ENCODE measurements around the gene AQP7.
"Not testable (repeated sequence)": the region's sequence is repeated elsewhere in the genome, so short reads cannot be mapped to it uniquely, and the experiment has no call there.

The AQP7 gene

DNA sequence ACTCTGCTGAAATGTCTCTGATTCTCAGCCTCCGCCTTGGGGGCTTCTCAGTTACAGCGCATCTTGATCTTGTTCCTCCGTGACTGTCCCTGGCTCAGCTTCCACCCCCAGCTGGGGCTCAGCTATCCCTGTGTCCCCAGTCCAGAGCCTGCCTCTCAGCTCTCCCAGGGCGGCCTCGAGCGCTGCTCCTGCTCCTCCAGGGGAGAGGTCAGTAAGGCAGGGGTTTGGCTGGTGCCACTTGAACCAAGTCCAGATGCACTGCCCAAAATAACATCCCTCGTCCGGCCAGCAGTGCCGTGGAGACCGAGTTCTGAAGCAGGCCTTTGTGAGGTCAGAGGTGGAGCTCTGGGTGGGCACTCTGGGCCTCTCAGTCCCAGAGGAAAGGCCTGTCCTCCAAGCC lies at the start of gene AQP7:
TSS of gene AQP7 (minus strand) at position 198 of the 400 bp plus-strand sequence. CDS start 1,306 bp downstream, outside the sequence.
- not testable (repeated sequence) for DNase-seq

DNA sequence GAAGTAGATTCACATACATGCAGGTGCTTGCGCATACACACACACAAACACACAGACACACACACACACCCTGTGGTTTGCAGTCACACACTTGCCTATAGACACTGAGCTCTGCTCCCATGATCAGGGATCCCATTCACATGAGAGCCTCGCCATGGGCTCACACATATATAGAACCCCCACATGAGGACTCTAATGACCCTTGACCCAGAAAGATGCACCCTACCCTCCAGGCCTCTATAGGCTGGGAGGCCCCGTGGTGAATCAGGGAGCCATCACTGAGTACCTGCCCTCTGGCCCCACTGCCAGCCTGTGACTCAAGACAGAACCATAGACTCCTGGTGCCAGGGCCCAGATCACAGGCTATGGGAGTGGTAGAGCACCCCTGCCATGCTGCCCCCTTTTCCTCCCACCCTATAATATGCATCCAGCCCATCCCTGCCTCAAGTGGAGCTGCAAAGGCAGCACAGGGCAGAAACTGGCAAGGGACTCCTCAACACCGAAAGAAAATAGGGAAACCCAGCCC lies 48.3 kb upstream of the AQP7 start:
- DNase-seq: no peak

DNA sequence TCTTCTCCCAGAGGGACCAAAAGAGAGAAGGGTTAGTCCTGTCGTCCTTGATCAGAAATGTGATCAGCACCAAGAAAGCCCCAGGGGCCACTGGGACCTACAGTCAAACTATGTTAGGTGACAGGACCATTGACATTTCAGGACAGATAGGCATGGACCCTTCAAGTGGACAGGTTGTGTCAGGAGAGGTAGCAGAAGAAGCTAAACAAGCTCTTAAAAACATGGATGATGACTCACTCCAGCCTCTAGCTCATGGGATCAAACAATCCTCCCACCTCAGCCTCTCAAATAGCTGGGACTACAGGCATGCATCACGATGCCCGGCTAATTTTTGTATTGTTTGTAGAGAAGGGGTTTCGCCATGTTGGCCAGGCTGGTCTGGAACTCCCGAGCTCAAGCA lies 47.3 kb upstream of the AQP7 start:
- no peak for DNase-seq

DNA sequence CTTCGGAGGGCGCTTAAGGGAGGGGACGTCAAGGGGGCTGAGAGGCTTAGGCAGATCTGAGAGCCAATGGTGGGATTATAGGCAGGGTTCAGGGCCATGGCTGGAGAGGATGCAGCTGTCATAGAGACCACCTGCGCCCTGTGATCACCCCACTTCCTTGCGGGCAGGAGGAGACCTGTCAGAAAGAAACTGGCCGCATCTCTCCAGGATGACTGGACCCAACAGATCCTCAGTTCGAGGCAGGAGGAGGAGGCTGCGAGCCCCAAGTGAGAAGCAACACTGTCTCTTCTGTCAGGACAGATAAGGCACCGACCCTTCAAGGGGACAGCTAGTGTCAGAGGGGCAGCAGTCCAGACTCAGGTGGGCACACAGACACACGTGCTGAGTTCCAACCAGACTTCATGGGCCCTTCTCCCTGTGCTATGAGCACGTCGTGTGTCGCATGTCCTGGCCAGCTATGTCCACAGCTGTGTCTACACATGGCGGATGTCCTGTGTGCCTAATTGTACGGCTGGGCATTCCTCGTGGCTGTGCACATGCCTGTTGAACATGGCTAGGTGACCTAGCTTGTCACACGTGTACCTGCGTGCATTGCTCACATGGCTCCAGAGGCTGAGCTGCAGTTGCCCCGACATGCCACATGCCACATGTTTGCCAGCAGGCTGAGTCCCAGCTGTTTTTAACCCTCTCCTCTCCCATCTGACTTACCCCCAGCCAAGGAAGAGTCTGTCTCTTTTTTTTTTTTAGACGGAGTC lies 45.6 kb upstream of the AQP7 start:
- DNase-seq: peak; percentile 39

DNA sequence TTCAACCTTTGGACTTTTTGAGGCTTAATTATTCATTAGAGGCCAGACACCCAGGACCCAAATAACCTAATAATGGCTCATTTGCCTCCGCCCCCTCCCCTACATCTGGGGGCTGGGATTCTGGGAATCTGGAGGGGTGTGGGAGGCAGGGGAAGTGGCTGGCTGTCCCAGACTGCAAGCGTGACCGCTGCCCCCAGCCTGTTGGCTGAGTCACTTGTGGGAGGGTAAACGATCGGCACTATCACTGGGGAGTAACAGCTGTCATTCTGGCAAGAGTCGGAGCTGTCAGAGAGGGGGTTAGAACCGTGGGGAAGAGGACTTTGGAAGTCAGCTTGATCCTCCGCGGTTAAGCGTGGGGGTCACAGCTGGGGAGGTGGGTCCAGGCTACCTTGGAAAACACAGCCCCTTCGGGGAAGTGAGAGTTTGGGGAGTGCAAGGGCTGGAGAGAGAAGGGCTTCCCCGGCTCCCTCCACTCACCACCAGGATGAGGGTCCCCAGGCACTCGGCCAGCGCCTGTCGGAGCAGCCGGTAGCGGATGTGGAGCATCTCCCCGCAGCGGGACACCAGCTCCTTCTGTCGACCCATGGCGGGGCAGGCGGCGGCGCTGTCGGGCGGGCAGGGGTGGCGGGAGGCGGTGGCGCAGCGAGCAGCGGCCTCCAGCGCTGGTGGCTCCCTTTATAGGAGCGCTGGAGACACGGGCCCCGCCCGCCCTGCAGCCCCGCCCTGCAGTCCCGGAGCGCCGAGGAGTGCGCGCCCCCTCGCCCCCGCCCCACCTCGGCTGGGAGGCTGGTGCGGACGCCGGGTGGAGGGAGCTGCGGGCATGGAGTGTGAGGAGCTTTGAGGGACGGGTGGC lies 44.8 kb upstream of the AQP7 start, which contains the start of gene AQP3:
TSS of gene AQP3 (minus strand) at position 648 of the 853 bp plus-strand sequence. CDS start at position 585, 63 bp downstream.
- DNase-seq: peak; percentile 82

DNA sequence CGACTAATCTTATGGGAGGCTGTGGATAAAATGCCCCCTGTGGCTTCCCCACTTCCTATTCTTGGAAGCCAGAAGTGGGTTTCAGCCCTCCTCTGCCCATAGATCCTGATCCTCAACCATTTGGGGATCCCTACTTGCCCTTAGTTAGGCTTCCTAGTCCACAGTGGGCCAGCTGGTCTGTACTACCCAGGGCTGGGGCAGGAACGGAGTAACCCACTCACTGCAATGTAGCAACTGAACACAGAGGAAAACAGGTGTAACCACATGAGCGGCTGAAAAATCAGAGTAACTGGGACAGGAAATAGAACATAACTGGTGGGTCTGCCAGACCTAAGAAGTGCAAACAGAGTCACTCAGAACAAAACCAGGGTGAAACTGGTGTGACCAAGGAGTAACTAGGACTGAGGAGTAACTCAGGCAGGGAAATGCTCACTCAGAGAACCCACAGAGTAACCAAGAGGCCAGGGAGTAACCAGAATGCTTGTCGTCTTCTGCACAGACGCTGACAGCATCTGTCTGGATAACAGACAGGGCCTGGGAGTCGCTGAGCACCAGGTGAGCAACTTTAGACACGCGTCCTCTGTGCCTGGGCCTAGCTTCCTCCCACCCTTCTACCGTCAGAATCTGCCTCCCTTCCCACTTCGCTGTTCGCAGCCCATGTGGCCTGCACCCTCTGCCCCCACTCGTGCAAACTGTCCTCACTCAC lies 44.0 kb upstream of the AQP7 start:
- peak; percentile 67 for DNase-seq

DNA sequence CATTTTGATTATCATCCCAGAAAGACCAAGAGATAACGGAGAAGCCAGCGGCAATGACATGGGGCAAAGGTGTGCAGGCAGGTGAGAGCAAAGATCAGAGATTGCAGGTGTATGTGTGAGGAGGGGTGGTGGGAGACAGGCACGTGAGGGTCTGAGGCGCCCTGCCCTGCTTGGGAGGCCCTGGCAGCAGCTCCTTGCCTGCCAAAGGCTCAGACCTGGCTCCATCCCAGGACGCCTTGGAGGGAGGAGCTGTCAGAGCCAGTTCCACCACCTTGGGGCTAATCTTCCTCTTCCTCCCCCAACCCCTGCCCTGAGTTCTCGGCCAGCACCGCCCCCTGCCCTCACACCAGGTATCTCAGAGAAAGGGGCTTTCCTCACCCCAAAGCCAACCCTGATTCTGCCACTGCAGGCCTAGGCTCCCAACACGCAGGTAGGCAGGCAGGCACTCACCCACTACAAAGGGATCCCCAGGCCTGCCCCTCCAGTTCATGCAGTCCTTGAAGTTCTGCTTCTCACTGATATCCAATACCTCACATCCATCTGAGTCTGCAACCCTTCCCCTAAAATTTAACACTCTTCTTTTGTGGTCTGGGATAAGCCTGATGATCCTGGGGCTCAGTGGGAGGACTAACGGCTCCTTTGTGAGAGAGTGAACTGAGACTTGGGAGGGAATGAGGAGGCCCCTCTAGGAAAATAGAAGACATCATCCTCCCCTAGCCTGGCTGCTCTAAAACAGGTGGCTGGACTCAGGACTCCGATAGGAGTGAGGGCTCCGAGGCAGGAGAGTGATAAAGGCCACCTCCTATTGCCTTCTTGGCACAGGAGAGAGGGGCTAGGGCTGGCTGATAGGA lies 43.2 kb upstream of the AQP7 start:
- peak; percentile 45 for DNase-seq

DNA sequence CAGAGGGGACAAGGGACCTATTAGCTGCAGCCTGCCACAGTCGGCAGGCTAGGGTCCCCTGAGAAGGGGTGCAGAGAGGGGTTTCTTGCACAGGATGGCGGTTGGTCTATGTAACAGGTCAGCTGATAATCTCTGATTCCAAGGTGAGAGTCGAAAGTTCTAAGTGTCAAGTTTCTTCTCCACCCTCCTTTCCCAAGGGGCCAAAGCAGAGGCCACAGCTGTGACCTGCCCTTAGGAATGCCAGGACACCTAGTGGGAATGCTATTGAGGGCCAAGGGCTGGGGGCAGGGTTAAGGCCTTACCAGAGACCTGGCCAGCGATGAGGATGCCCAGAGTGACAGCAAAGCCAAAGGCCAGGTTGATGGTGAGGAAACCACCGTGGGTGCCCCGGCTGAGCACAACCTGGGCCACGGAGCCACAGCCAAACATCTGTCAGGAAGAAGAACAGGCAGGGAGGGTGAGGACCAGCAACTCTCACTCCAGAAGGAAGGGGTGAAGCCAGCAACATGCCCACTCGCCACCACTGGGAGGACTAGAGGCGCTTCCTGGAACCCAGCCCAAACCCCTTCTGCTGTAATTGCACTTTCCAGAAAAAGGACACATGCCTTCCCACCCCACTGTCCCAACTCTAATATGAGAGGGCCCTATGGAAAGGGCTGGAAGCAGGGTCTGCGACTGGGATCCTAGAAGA lies 41.2 kb upstream of the AQP7 start:
- DNase-seq: no peak

DNA sequence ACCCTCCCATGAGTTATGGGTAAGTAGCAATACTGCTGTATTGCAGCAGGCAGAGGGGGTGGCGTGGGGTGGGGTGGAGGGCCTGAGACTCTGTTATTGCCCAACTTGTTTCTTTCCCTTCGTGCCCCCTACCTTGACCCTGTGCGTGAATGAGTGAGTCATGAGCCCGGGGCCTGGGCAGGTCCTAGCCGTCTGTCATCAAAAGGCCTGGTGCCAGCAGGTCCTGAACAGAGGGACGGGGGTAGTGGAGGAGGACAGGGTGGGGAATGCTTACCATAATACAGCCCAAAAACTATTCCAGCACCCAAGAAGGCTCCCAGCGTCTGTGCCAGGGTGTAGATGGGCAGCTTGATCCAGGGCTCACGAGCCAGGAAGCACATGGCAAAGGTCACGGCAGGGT lies 40.7 kb upstream of the AQP7 start:
- DNase-seq: no peak

DNA sequence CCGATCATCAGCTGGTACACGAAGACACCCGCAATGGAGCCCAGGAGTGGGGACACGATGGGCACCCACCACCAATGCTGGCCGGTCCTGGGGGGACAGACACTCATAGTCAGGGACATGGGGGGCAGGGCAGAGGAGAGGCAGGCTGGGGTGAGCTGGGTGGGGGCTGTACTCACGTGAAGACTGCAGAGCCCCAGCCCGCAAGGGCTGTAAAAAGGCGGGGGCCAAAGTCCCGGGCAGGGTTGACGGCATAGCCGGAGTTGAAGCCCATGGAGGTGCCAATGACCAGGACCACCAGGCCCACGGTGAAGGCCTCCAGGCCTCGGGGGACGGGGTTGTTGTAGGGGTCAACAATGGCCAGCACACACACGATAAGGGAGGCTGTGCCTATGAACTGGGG lies 39.8 kb upstream of the AQP7 start:
- no peak for DNase-seq

DNA sequence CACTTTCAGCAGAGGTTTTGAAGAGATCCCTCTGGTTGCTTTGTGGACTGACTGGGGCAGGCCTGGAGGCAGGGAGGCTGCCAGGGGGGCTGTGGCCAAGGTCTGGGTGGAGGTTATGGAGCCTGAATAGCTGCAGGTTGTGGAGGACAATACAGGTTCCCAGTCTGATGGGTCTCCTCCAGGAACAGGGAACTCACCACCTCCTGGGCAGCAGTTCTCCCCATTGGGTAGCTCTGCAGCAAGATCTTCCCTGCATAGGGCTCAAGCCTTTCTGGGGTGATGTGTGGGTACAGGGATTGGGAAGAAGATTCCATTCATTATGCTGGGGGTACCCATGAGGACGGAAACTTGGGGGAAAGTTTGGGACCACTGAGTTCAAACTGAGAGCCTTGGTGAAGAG lies 38.2 kb upstream of the AQP7 start:
- no peak for DNase-seq

DNA sequence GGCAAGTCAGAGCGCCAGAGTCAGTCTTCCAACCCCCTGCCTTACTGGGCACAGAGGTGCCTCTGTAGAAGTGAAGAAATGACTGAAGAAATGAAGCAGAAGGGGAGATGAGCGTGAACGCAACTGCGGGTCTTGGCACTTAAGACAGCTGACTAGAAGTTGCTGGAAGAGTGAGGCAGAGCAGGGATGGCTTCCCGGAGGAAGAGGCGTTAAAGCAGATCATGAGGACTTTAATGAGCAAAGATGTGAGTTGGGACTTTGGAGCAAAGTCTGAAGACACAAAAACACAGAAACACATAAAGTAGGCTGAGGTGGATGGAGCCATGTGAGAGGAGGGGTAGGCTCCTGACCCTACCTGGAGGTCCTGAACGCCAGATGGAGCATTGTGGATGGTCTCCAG lies 37.8 kb upstream of the AQP7 start:
- no peak for DNase-seq

DNA sequence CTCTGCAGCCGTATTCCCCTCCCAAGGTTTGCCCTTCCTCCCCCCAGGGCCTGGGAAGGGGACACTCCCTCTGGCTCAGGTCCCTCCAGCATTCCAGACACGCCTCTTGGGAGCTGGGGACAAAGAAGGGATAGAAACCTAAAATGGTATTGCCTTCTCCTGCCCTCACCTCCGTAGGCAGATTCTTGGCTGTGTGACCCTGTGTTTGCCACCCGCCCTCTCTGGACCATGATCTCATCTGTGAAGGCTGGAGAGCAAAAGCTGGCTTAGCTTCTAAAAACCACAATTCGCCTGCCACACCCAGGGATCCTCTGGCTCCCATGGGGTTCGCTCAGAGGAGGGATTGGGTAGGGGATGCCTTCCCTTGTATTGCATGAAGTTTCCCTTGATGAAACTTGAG lies 37.4 kb upstream of the AQP7 start:
- no peak for DNase-seq

DNA sequence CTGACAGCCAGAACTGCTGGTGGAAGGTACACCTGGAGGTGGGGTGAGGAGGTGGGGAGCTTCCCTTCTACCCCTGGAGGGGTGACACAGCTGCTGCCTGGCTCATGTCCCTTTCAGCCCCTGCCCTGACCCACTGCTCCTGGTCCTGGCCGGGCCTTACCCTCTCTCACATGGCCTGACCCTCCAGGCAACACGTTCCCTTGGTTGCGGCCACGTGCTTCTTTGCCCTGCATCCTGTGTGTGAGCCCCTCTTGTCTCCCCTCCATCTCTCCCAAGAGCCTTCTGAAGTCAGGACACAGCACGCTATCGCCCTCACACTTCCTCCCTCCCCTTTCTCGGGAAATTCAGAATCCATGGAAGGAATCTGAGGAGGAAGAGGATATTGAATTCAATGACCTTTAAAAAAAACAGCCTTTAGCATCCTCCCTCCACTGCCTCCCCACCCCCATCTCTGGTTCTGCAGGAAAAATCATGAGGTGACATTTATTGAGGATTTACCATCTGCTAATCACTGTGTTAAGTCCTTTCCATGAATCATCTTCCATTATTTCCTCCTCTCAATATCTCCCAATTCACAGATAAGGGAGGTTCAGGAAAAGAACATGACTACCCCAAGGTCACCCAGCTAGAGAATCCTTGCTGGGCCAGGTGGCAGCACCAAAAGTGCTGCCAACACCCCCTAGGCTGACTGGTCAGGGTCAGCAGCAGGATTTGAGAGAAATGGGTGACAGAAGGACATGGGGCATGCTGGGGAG lies 36.7 kb upstream of the AQP7 start:
- no peak for DNase-seq

DNA sequence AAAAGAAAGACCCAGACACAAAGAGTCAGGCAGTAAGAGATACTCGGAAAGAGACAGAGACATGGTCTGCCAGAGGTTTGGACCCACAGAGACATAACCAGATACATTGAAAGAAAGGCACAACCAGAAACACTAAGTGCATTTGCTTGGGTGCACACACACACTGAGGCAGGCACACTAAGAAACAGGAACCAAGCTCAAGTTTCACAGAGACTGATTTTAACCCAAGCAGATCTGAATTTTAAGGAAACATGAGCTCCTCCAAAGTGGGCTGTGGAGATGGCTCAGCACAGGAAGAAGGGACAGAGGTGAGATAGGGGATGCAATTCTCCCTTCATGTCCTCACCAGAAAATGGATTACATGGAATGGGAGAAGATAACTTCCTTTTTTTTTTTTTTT lies 35.5 kb upstream of the AQP7 start:
- DNase-seq: no peak

DNA sequence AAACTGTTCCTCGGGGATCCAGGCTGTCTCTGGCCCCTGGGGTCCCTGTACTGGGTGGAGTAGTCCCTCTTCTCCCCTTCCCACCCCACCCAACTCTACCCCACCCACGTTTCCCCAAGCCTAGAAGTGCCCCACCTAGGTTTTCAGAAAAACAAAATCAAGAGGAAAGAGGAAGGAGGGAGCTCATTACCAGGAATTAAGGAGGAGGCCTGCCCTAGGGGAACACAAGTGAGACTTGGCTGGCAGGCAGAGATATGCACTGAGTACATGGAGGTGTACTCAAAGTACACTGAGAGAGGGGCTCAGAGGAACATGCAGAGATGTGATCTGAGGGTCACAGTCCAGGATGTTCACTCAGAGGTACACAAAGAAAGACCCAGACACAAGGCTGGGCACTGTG lies 34.8 kb upstream of the AQP7 start:
- no peak for DNase-seq

DNA sequence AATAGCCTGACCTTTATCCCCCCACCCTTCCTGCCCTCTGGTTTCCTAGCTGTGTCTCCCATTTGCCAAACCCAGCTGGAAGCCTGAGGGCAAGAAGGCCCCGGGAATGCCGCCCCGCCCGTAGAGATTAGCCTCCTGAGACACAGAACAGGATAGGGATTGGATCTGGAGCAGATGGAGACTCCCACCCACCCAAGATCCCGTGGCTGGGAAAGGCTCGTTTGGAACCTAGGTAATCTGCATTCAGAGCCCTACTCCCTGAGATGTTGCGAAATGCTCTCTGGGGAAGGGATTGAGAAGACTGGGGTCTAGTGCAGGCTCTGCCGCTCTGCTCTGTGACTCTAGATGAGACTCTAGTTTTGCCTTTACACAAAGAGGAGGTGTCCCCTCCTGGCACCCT lies 34.1 kb upstream of the AQP7 start:
- DNase-seq: no peak

DNA sequence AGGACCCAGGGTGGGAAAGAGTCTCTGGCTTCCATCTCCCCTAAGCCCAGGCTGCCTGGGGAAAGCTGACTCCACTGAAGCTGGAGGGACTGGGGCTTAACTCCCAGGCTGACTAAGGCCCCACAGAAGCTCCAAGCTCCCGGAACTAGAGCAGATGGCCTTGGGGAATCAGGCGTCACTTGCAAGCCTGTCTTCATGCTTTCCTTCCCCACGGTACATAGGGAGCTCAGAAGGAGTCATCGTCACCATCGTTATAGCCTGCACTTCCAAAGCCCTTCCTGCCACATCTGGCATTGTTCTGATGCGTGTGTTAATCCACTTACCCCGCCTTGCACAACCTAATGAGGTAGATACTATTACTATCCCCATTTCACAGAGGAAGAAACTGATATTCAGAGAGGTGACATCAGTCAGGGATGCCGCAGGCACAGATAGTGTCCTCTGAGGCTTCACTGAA lies 33.5 kb upstream of the AQP7 start:
- no peak for DNase-seq

DNA sequence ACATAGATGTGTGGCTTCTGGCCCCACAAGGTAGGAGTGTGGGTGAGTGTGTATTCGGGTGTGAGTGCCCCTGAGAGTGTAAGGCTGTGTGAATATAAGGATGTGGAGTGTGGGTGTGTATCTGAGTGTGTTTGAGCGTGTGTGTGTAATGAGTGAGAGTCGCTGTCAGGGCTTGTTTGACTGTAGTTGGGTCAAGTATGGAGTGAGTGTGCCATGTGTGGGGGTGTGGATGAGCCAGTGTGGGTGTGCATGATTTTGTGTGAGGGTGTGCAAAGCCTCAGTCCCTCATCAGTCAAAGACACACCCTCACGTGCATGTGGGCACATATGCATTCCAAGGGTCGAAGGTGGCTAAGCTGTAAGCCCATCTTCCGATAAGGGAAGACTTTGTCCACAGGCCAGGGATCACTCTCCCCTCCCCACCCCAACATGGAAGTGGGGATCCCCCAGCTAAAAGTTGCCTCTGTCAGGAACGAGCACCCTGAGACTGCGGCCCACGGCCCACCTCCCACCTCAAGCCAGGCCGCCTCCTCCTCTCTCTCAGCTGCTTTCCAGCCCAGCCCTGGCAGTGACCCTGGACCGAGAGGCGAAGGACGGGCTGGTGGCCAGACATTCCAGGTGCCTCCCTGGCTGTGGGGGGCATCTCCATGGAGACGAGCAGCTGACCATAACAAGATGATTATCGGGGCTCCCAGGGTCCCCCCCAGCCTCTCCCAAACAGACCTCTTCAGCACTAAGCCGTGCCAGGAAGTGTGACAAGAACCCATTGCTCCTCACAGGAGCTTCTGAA lies 32.1 kb upstream of the AQP7 start:
- DNase-seq: no peak

DNA sequence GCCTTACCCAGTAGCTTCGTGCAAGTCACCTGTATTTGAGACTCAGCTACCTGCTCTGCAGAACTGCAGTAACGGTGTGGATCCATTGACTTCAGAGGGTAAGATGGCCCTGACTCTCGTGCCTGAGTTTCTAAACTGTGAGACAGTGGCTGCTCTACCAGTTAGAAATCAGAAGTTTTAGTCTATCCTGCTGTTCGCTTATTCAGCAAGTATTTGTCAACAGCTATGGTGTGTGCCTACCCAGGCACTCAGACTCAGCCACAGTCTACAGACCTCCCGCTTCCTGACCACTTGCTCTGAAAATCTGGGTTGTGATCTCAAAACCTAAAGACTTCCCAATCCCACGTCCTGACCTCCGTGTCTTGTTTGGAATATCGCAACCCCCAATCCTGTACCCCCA lies 31.5 kb upstream of the AQP7 start:
- DNase-seq: no peak
